ENCODE data around the gene TSHB.

TSHB gene

DNA sequence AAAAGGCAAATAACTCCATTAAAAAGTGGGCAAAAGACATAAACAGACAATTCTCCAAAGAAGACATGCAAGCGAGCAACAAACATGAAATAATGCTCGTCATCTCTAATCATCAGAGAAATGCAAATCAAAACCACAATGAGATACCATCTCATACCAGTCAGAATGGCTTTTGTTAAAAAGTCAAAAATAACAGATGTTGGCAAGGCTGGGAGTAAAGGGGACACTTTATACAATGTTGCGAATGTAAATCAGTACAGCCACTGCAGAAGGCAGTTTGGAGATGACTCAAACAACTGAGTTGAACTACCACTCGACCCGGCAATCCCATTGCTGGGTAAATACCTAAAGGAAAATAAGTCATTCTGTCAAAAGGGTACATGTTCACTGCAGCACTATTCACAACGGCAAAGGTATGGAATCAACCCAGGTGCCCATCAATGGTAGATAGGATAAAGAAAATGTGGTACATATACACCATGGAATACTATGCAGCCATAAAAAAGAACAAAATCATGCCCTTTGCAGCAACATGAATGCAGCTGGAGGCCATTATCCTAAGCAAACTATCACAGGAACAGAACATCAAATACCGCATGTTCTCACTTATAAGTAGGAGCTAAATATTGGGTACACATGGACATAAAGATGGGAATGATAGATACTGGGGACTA is 33.7 kb downstream of the TSHB start:
- Histone ChIP-seq H3K79me2 (ENCODE audit: insufficient read depth, low read depth) (no peaks in the 10 kb centered on the region), H3K4me3 (IDR thresholded peaks at IDR 0.05; ENCODE audit: insufficient read depth, low read depth, low read length) (no peak overlapping the region), H4K20me1 (ENCODE audit: insufficient read depth) (no peaks in the 10 kb centered on the region), H3K27me3 (ENCODE audit: insufficient read depth, low read depth) (no peaks in the 10 kb centered on the region), H3K36me3 (ENCODE audit: insufficient read depth) (no peaks in the 10 kb centered on the region), H3K27ac (peak overlapping the region; percentile 78), H3K4me1 (ENCODE audit: low read depth, poor library complexity, severe bottlenecking) (peaks cover 18% of the 10 kb centered on the region), H2AFZ (ENCODE audit: low read depth) (0 out of 2 replicates have a peak overlapping the region, but pooled peaks have one; percentile 30), H3K4me2 (peak overlapping the region; percentile 92), H3K9ac (peak overlapping the region; percentile 39; the same call in 1 of the 2 replicates)
- TF ChIP-seq, protein P1, sequence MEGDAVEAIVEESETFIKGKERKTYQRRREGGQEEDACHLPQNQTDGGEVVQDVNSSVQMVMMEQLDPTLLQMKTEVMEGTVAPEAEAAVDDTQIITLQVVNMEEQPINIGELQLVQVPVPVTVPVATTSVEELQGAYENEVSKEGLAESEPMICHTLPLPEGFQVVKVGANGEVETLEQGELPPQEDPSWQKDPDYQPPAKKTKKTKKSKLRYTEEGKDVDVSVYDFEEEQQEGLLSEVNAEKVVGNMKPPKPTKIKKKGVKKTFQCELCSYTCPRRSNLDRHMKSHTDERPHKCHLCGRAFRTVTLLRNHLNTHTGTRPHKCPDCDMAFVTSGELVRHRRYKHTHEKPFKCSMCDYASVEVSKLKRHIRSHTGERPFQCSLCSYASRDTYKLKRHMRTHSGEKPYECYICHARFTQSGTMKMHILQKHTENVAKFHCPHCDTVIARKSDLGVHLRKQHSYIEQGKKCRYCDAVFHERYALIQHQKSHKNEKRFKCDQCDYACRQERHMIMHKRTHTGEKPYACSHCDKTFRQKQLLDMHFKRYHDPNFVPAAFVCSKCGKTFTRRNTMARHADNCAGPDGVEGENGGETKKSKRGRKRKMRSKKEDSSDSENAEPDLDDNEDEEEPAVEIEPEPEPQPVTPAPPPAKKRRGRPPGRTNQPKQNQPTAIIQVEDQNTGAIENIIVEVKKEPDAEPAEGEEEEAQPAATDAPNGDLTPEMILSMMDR (conservative IDR thresholded peaks at IDR 0.05; ENCODE audit: low read depth, low read length) = no peak

DNA sequence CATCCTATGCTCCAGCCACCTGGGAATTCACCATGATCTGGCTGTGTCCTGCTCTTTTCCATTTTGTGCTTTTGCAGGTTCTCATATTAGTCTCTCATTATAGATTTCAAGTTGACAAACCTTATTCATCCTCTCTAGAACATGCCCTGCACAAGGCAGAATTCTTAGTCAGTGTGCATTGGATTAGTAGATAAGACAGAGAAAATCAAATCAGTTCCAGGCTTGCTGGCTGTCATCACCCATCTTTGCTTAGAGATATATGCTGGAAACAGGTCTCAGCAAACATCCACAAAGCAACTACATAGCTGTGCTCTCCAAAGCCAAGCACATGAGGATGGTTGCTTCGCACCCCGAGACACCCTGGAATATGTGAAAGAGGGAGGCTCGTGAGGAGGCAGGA is 34.8 kb downstream of the TSHB start:
- H2AFZ ChIP-seq (ENCODE audit: low read depth) = no peak overlapping the region
- no peak overlapping the region for H3K4me2 ChIP-seq
- TF ChIP-seq, protein P1 (conservative IDR thresholded peaks at IDR 0.05; ENCODE audit: low read depth, low read length) = no peak
- no peaks in the 10 kb centered on the region for H3K36me3 ChIP-seq (ENCODE audit: insufficient read depth)
- no peaks in the 10 kb centered on the region for H3K79me2 ChIP-seq (ENCODE audit: insufficient read depth, low read depth)
- no peaks in the 10 kb centered on the region for H4K20me1 ChIP-seq (ENCODE audit: insufficient read depth)
- H3K4me3 ChIP-seq (IDR thresholded peaks at IDR 0.05; ENCODE audit: insufficient read depth, low read depth, low read length) = no peak overlapping the region
- peaks cover 18% of the 10 kb centered on the region for H3K4me1 ChIP-seq (ENCODE audit: low read depth, poor library complexity, severe bottlenecking)
- no peak overlapping the region for H3K9ac ChIP-seq
- H3K27me3 ChIP-seq (ENCODE audit: insufficient read depth, low read depth) = no peaks in the 10 kb centered on the region
- H3K27ac ChIP-seq = no peak overlapping the region

DNA sequence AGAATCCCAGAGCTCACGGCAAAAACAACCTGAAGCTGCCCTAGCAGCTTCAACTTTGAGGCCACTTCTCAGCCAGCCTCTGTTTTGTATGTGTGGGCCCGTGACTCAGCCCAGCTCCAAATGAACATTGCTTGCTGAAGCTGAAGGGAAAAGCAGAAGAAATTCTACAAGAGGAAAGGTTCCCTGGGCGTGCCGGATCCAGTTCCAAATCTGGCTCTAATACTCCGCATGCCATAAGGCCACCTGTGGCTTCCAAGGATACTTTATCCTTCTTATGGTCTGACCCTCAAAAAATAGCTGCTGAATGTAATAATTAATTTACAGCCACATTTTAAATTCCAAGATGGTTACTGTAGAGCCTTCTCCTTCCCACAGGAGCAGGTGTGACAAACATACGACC is 35.4 kb downstream of the TSHB start:
- H3K4me2 ChIP-seq = no peak overlapping the region
- no peaks in the 10 kb centered on the region for H3K27me3 ChIP-seq (ENCODE audit: insufficient read depth, low read depth)
- H3K36me3 ChIP-seq (ENCODE audit: insufficient read depth) = no peaks in the 10 kb centered on the region
- H3K79me2 ChIP-seq (ENCODE audit: insufficient read depth, low read depth) = no peaks in the 10 kb centered on the region
- H2AFZ ChIP-seq (ENCODE audit: low read depth) = no peak overlapping the region
- peaks cover 18% of the 10 kb centered on the region for H3K4me1 ChIP-seq (ENCODE audit: low read depth, poor library complexity, severe bottlenecking)
- TF ChIP-seq, protein P1 (conservative IDR thresholded peaks at IDR 0.05; ENCODE audit: low read depth, low read length) = no peak
- H3K4me3 ChIP-seq (IDR thresholded peaks at IDR 0.05; ENCODE audit: insufficient read depth, low read depth, low read length) = no peak overlapping the region
- H4K20me1 ChIP-seq (ENCODE audit: insufficient read depth) = no peaks in the 10 kb centered on the region
- no peak overlapping the region for H3K9ac ChIP-seq
- no peak overlapping the region for H3K27ac ChIP-seq

DNA sequence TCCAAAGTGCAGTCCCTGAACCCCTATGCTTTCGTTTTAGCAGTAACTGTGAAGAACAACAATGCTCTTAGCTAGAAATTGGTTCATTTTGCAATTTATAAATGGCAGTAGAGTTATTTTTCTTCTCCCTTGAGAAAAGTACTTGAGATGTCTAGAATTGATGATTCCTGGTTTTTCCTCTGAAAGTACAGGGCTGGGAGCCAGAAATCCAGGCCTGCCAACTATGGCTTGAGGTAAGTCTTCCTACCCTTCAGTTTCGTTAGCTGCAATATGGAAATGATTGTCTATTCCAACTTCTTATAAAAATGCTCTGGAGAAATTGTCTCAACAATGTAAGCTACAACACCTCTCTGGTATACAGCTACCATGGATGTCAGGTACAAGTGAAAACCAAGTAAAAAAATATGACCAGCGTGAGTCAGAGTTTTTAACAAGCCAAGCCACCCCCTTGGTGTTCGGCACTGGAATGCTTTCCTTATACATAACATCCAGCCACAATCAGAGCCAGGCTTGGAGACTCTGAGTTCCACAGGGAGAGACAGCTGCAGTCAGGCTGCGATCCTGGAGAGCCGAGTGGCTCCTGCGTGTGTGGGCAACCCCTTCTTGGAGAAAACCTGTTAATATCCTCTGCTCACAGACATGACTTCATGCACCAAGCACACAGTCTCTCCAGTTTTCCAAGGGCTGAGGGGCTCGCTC is 37.7 kb downstream of the TSHB start:
- no peaks in the 10 kb centered on the region for H3K27me3 ChIP-seq (ENCODE audit: insufficient read depth, low read depth)
- TF ChIP-seq, protein P1 (conservative IDR thresholded peaks at IDR 0.05; ENCODE audit: low read depth, low read length) = no peak
- H3K4me1 ChIP-seq (ENCODE audit: low read depth, poor library complexity, severe bottlenecking) = peaks cover 15% of the 10 kb centered on the region
- no peak overlapping the region for H3K4me3 ChIP-seq (IDR thresholded peaks at IDR 0.05; ENCODE audit: insufficient read depth, low read depth, low read length)
- H3K9ac ChIP-seq = no peak overlapping the region
- H2AFZ ChIP-seq (ENCODE audit: low read depth) = no peak overlapping the region
- H3K36me3 ChIP-seq (ENCODE audit: insufficient read depth) = no peaks in the 10 kb centered on the region
- H3K27ac ChIP-seq = no peak overlapping the region
- H3K79me2 ChIP-seq (ENCODE audit: insufficient read depth, low read depth) = no peaks in the 10 kb centered on the region
- H3K4me2 ChIP-seq = no peak overlapping the region
- no peaks in the 10 kb centered on the region for H4K20me1 ChIP-seq (ENCODE audit: insufficient read depth)
